ENCODE data around the gene MMEL1.
A peak's percentile ranks its signal among the peaks of the same experiment; 100 is the strongest.

The MMEL1 gene

GRCh38 chr1:2628191-2628932 lies 4.5 kb downstream of the MMEL1 start:
- no peak for DNase-seq

- no peak for DNase-seq
These were observed 5.1 kb downstream of the MMEL1 start for GRCh38 chr1:2627746-2628145.

GRCh38 chr1:2625748-2626147 lies 7.1 kb downstream of the MMEL1 start:
- DNase-seq: peak; percentile 28 to 51 (median 40)

DNA sequence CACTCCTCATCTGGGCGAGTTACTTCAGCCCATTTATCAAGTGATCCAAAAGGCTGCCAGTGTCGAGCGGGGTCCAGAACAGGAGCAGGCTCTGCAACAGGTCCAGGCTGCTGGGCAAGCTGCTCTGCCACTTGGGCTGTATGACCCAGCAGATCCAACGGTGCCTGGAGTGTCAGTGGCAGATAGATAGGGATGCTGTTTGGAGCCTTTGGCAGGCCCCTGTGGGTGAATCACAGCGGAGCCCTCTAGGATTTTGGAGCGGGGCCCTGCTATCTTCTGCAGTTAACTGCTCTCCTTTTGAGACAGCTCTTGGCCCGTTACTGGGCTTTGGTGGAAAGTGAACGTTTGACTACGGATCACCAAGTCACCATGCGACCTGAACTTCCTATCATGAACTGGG lies 7.5 kb downstream of the MMEL1 start:
- no peak for DNase-seq

GRCh38 chr1:2624735-2625300 lies 8.0 kb downstream of the MMEL1 start:
- DNase-seq: no peak

GRCh38 chr1:2623571-2624337 lies 9.1 kb downstream of the MMEL1 start:
- no peak for DNase-seq

DNA sequence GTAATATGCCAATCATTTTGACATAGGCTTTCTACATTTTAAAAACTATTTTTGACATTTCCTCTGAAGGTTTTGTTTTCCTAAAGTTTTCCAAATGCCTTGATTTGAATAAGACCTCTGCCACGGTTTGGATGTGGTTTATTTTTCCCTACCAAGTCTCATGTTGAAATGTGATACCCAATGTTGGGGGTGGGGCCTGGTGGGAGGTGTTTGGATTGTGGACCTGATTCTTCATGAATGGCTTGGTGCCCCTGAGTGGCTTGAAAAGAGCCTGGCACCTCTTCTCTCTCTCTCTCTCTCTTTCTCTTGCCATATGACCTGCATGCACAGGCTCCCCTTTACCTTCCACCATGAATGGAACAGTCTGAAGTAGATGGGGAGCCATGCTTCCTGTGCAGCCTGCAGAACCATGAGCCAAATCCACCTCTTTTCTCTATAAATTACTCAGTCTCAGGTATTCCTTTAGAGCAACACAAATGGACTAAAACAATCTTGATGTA lies 14.8 kb downstream of the MMEL1 start:
- DNase-seq: no peak

- DNase-seq: no peak
These were observed 18.7 kb downstream of the MMEL1 start for GRCh38 chr1:2614145-2614544.

DNA sequence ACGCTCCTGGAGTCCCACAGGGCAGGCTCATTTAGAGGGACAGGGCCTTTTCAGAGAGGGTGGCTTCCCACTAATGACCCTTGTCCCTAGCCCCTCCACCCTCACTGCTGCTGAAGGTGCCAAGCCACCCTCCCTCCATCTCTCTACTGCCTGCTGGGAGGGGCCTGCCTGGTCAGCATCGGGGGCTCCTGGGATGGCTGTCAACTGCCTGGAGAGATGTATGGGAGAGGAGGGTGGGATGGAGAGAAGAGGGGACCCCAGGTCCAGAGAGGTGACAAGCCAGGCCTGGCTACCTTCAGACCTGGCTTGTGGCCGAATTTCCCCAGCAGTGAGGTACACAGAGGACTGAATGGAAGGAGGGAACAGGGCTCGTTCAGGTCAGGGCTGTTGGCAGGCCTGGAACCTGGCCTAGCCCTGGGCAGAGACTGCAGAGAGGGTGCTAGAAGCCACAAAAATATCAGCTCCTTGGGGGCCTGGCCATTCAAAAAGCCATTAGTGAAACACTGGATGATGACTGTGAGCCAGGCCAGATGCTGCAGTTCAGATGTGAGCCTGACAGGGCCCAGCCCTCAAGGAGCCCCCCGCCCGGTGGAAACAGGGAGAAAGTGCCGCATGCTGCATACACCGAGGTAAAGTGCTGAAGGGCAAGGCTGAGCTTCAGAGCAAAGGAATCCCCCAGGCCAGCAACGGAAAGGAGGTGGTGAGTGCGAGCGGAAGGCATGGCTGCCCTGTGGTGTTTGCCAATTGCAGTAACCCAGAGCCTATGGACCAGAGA lies 20.0 kb downstream of the MMEL1 start:
- no peak for DNase-seq

- DNase-seq: no peak
These were observed 21.0 kb downstream of the MMEL1 start for GRCh38 chr1:2611621-2612437.

DNA sequence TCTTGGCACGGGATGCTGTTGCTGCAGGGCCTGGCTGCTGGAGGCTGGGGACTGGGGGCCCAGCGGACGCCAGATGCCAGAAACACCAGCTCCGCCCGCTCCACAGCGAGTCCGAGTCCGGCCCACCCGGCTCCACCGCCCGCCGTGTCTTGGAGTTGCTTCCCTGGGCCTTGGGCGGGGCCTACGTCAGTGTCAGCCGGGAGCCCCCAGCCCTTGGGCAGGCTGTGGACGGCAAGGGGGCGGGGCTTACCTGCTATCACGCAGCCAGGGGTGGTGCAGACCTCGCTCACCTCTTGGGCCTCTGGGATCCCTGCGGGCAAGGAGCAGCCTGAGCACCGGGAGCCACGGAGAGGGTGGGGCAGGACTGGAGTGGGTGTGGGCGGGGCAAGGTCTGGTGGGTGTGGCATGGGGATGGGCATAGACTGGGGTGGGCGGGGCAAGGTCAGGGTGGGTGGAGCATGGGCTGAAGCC lies 21.8 kb downstream of the MMEL1 start:
- DNase-seq: peak in 2 of 3 donors; percentile 40 to 67

- DNase-seq: no peak
These were observed 22.5 kb downstream of the MMEL1 start for GRCh38 chr1:2610036-2610959.

GRCh38 chr1:2609319-2610035 lies 23.3 kb downstream of the MMEL1 start:
- DNase-seq: no peak

- DNase-seq: no peak
These were observed 25.1 kb downstream of the MMEL1 start for GRCh38 chr1:2607641-2608091.

DNA sequence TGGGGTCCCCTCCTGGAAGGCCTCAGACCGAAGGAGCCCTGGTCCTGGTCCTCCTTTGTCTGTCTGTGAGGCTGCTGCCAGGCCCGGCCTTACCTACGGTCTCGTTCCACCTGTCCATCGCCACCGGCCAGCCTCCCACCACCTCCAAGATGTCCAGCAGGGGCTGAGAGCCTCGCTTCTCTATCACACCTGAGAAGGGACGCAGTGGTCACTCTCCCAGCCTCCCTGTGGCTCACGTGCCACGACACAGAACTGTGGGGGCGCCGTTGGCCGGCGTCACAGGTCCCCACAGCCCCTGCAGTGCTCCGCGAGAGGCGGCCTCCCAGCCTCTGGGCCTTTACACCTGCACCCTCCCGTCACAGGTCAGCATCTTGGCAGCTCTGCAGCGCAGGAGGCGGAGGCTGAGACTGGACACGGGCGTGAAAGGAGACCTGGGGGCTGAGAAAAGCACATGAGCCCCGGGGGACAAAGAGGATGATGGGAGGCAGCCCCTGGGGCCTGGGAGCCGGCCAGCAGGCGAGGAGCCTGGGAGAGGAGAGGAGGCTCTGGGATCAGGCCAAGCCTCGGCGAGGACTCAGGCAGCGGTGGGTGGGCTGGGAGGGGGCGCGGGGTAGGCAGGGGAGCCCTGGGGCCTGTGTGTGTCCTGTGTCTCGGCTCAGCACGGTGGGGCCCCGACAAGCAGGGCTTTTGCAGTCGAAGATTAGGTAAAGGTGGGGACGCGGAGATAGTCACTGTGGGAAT lies 25.8 kb downstream of the MMEL1 start:
- no peak for DNase-seq

- DNase-seq: no peak
These were observed 26.4 kb downstream of the MMEL1 start for GRCh38 chr1:2606396-2606880.

DNA sequence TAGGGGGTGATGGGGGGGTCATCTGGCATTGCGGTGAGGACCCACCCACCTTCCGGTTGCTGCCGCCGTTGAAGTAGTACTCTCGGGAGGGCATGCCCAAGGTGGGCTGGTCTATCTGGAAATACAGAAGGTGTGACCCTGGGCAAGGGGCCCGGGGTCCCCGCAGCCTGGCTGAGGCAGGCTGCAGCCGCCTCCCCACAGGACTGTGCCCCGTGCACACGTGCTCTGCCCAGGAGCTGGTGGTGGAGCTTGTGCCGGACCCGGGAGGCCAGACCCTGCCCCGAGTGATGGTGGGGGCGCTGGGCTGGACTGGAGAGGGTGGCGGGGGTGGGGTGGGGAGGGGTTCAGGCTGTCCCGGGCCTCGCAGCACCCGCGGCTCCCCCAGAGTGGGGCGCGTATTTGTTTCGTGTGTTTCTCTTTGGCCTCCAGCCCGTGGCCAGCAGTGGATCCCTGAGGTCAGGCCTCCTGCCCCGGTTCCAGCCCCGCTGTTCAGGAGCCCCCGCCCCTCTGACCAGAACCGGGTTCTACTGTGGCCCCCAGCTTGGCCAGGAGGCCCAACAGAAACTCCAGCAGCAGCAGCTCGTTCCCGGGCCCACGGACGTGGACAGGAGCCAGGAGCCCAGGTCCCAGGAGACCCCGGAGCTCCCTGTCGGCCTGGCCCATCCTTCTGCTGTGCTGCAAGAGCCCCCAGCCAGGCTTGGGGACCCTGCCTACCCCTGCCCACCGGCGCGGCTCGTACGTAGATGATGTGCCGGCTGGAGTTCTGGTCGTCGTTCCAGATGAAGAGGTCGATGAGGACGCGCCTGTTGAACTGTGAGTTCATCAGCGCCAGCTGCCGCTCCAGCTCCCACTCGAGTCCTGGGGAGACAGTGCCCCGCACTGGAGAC lies 27.1 kb downstream of the MMEL1 start:
- no peak for DNase-seq

Data from suppressor macrophage treated with lipopolysaccharide for 1 hour (primary cell).